Neural cell (in vitro differentiated cells): ENCODE measurements around the gene CNTNAP5.

Experiments
- CTCF ChIP-seq: fragments of 450-650 bp; IDR thresholded peaks from 2 replicates; pipeline ENCODE4 v1.5.1; 2014; ENCODE audit warnings: antibody characterized with exemption, mild to moderate bottlenecking, moderate library complexity; ENCODE audit not compliant: poor library complexity, severe bottlenecking
- EP300 ChIP-seq: fragments of 450-650 bp; conservative IDR thresholded peaks from 2 replicates; pipeline ENCODE4 v1.6.1; 2014; ENCODE audit warnings: antibody characterized with exemption, mild to moderate bottlenecking, moderate library complexity; ENCODE audit not compliant: poor library complexity, severe bottlenecking
- EZH2 ChIP-seq: fragments of 200-600, 300-800 bp; shearing (Covaris generic), sonication (generic); IDR thresholded peaks from 2 replicates; pipeline ENCODE4 v1.6.1; 2014; ENCODE audit warnings: antibody characterized with exemption, low read length, borderline replicate concordance, mild to moderate bottlenecking; ENCODE audit not compliant: insufficient read depth, poor library complexity, severe bottlenecking
- MXI1 ChIP-seq: fragments of 450-650 bp; conservative IDR thresholded peaks from 2 replicates; pipeline ENCODE4 v1.6.1; 2014; ENCODE audit warnings: antibody characterized with exemption, mild to moderate bottlenecking; ENCODE audit not compliant: poor library complexity, severe bottlenecking
- POLR2AphosphoS5 ChIP-seq: IDR thresholded peaks from 2 replicates; pipeline ENCODE4 v1.6.1; 2012
- RAD21 ChIP-seq: fragments of 450-650 bp; conservative IDR thresholded peaks from 2 replicates; pipeline ENCODE4 v1.6.1; 2014; ENCODE audit warnings: antibody characterized with exemption, mild to moderate bottlenecking, moderate library complexity
- REST ChIP-seq: IDR thresholded peaks from 2 replicates; pipeline ENCODE4 v1.6.1; 2012; ENCODE audit warnings: borderline replicate concordance
- TAF1 ChIP-seq: IDR thresholded peaks from 2 replicates; pipeline ENCODE4 v1.6.1; 2012; ENCODE audit warnings: low read depth

GRCh38 chr2:124913868-124914267, 888.8 kb downstream of the CNTNAP5 start:
- TF ChIP-seq EZH2 (no peak), CTCF (no peak), TAF1 (no peak), MXI1 (no peak), RAD21 (no peak), EP300 (no peak), POLR2AphosphoS5 (no peak), REST (no peak)
